Stimulated activated CD8-positive, alpha-beta memory T cell treated with anti-CD3 and anti-CD28 coated beads, Interleukin-15, amount 100 ng/mL, for 48 hours (primary cell): ENCODE measurements around the gene SLC38A11.

Experiments
- DNase-seq, 2 donors: peaks; one replicate each; pipeline ENCODE4 v3.0.0-alpha.2; 2020; ENCODE audit warnings: low read depth in 2 of 2

The SLC38A11 gene

GRCh38 chr2:164969909-164970690 lies 14.8 kb upstream of the SLC38A11 start:
- no peak for DNase-seq

GRCh38 chr2:164967781-164968228 lies 12.5 kb upstream of the SLC38A11 start:
- no peak for DNase-seq

GRCh38 chr2:164967361-164967760 lies 12.0 kb upstream of the SLC38A11 start:
- no peak for DNase-seq

- no peak for DNase-seq
Measured at GRCh38 chr2:164964700-164965099, 9.4 kb upstream of the SLC38A11 start.

- DNase-seq: no peak
Measured at GRCh38 chr2:164960159-164960558, 4.8 kb upstream of the SLC38A11 start.

GRCh38 chr2:164954186-164954585 lies 1.1 kb downstream of the SLC38A11 start:
- no peak for DNase-seq

- no peak for DNase-seq
Measured at GRCh38 chr2:164953279-164953678, 2.0 kb downstream of the SLC38A11 start.

DNA sequence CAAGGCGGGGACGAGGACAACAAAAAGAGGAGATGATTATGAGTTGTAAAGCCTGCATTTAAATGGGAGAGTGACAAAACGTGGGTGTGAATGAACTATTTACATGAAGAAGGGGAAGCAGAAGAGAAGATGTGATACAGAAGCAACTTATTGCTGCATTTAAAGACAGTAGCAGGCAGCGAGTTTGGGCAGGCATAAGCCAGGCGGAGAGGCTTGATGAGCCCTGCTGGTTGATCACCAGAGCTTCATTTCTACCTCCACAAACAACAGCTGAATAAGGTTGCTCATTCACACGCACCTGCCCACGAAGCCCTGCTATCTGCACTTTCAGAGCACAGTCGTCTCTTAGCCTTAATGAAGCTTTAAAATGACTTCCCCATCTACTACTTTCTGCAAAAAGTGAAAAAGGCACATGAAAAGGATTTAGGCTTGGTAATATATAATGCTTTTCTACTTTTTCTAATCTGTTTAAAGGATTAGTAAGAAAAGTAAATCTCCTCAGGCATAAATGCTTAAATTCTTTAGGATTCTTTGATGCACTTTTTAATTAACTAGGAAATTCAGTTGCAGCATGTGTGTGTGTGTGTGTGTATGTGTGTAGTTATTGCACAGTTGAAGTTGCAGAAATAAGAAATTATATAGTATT lies 3.1 kb downstream of the SLC38A11 start:
- no peak for DNase-seq

DNA sequence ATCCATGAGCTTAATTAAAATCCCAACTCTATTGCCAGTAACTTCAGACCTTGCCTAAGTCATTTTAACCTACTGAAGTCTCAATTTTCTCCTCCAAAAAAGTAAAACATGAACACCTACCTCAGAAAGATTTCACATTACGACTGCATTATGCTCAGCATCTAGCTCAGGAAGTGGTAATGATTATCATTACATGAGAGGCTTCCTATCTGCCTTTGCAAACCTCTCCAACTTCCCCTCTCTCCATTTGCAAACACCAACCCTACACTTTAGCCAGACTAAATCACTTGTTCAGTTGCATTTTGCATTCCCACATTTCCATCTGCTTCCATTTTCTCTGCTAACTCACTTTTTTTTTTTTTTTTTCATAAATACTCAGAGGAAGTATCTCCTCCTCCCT lies 6.8 kb downstream of the SLC38A11 start:
- DNase-seq: no peak

DNA sequence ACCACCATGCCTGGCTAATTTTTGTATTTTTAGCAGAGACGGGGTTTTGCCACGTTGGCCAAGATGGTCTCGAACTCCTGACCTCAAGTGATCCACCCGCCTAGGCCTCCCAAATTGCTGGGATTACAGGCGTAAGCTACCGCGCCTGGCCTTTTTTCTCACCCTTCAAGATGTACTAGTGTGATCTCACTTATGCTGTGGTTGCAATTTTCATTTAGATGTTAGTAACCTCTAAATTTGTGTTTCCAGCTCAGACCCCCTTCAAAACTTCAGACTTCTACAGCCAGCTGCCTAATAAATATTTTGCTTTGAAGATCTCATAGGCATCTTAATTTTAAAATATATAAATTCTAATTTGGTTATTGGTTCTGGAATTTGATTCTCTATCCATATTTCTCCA lies 8.0 kb downstream of the SLC38A11 start:
- no peak for DNase-seq

DNA sequence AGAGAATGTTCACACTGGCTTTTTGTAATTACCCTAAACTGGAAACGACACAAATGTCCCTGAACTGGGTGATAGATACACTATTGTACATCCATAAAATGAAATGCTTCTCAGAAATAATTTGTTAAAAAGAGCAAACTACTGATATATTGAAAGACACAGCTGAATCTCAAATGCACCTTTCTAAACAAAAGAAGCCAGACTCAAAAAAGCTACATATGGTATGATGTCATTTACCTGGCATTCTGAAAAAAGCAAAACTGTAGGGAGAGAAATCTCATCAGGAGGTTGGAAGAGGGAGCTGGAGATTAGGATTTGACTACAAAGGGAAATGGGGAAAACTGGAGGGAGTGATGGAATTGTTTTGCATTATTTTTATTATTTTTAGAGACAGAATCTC lies 12.0 kb downstream of the SLC38A11 start:
- DNase-seq: no peak

DNA sequence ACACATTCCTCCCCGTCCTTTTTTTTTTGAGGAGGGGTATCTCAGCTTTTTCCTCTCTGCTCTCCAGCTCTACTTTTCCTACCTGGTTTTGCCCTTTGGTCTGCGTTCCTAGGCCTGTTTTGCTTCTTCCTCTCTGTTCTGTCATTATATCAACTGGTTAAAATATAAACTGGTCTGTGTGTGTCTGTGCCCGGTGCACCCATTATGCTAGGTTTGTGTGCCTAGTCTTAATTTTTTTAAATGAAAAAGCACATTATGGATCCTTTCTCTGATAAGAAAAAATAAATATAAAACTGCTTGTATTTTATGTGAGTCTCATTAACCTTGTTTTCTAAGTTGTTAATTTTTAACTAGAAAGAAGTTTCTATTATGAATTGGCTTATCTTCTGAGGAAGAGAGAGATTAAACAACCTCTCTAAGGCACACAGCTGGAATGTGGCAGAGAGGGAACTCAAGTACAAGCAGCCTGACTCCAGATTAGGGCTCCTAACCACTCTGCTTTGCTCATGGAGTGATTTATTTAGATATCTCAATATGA lies 17.4 kb downstream of the SLC38A11 start:
- DNase-seq: no peak

- no peak for DNase-seq
Measured at GRCh38 chr2:164935118-164936101, 19.9 kb downstream of the SLC38A11 start.

DNA sequence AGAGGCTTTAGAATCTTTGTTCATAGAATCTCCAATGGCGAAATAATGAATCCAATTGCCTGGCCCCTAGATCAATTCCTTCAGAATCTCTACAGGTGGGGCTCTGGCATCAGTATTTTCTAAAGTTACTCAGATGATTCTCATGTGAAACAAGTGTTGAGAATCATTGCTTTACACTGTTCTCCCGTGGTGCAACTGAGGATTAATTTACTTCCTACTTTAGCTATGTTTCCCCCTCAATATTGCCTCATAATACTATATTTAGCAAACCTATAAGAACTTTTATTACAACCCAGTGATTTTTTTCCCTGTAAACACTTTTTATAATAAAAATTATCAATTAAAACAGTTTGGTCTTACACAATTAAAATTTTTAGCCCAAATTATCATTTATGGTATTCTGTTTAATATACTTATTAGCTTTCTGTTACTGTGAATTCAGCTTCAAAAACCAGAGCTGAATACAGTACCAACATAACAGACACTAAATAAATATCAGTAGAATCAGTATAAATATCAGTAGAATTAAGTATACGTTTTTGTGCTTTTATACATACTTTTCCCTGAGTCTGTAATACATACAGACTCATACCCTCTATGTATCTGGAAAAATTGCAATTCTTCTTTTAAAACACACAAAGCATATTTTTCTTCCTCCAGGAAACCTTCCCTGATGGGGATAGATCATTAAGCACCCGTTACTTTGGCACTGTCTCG lies 20.8 kb downstream of the SLC38A11 start:
- DNase-seq: no peak

GRCh38 chr2:164933671-164934189 lies 21.6 kb downstream of the SLC38A11 start:
- DNase-seq: no peak

GRCh38 chr2:164932377-164932776 lies 22.9 kb downstream of the SLC38A11 start:
- DNase-seq: no peak

- DNase-seq: no peak
Measured at GRCh38 chr2:164928101-164928673, 27.1 kb downstream of the SLC38A11 start.

DNA sequence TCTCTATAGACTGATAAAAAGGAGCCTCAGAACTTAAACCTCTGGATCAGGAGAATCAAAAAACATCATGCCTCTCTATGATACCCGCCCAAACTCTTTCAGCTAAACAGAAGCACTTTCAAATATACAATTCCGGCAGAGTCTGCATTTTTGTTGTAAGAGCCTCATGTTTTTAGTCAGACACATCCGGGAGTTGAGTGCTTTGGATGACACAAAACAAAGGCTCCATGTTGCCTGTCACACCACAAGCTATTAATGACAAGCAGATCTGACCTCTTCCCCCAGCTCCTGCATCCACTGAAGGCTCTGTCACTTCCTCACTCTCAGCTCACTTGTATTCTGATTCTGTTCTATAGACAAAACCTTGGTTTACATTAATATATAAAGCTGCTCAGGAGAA lies 33.2 kb downstream of the SLC38A11 start:
- no peak for DNase-seq

DNA sequence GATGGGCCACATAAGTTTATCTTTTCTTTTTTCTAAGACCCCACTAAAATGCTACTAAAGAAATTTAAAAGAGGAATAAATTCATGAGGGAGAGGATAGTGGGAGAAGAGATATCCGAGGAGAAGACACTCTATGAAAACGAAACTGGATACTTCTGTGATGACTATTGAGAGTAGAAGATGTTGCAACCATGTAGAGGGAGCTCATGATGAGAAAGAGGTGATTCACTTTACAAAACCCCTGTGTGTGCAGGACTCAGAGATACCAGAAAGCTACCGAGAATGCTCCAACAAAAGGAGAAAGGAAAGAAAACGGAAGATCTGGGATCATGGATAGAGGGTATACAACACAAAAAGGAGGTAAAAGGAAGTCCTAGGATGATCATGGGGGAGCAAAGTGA lies 34.9 kb downstream of the SLC38A11 start:
- no peak for DNase-seq

DNA sequence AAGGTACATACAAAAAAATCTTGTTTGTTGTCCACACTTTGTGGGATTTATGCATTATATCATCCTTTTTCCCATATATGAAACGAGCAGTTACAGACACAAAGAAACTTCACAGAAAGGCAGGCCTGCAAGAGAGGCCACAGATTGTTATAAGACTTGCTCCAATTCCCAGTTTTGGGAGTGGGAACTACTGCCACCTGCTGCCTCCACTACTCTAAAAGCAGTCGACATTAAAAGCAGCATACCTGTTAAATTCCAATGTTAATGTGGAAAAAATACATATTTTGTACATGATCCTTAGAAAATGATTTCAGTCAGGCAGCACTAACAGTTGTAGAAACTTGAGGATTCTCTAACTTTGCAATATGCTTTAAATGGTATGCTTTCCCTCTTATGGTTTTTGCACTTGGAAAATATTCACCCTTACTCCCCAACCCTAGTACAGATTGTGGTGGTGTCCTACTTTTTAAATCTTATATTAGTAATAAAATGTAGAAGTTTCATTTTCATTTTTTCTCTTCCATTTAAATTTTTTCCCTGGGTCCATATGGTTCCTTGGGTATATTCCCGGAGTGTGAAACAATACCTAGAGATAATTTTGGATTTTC lies 37.9 kb downstream of the SLC38A11 start:
- DNase-seq: no peak
